Inferior parietal cortex (tissue), 1 donor: ENCODE results near the gene ASS1.
A peak's percentile ranks its signal among the peaks of the same experiment; 100 is the strongest.

Experiments
- DNase-seq: peaks from one replicate; pipeline ENCODE4 v3.0.0-alpha.2; 2016; ENCODE audit errors: extremely low spot score

Gene ASS1

DNA sequence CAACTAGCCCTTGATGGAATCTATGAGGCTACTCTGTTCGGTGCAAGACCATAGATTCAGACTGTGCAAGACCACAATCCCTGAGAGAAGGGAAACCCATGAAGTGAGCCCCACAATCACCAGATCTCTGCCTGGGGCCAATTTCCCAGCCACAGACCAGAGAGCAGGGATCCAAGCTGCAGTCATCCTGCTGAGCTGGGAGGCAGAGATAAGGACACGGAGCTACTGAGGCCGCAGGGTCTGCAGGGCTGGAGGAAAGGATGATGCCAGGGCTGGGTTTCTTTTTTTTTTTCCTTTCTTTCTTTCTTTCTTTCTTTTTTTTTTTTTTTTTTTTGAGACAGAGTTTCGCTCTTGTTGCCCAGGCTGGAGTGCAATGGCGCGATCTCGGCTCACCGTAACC lies 86.9 kb downstream of the ASS1 start:
- DNase-seq = no peak

GRCh38 chr9:130532426-130533080 lies 87.8 kb downstream of the ASS1 start:
- DNase-seq = no peak

DNA sequence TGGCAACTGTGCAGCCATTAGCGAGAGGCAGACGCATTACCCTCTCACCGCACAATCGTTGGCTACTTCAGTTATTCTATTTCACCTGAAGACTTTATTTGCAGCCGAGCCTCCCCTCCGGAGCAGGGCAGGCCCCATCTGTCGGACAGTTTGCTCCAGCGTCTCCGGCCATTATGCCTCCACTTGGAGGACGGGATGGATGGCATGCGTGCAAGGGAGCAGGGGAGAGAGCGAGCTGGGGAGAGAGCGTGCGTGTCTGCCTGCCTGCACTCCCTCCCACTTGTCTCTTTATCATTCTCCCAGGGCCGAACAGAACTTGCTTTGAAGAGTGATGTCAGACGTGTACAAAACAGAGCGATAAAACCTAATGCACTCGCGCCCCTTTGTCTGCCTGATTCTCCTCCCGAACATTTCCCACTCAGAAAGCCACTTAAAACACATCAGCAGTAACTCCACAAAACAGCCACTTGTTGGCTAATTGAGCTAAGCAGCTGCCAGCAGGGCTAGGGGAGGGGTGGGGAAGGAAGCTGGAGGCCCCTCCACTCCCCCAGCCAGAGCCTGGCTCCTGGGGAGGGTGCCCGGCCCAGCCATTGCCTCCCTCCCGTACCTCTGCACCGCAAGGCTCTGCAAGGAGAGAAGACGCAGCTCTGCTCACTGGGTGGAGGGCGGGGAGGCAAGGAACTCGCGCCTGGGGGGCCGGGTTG lies 91.2 kb downstream of the ASS1 start:
- DNase-seq = peak; percentile 17

- no peak for DNase-seq
Observed at GRCh38 chr9:130536701-130537107, 91.9 kb downstream of the ASS1 start.

DNA sequence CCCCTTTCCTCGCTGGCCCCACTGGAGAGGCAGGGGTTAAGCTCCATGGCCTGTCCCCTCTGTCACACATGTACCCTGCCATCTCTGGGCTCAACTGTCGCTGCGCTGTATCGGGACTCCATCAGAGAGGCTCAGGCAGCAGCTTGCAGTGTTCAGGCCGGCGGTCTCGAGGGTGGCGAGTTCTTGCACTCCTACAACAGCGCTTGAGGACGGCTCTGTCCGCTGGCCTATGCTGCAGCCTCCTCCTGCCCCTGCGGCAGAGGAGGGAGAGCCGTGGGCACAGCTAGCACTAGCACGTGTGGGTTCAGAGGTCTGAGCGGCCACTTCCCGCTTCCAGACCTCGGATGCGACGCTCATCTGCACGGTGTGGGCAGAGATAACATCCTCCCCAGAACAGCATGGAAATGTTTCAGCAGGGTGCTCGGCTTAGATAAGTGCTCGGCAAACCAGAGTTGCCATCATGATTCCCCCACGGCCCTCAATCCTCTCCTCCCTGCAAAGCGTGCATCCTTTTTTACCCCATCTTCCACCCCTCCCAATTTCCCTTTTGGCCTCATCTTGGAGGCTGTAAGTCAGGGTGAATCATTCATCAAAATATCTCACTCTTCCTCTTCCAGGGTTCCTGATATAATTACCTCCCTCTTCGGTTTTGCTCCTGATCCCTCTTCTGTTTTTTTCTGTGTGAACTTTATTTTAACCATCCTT lies 92.7 kb downstream of the ASS1 start:
- peak; percentile 28 for DNase-seq

- peak; percentile 9 for DNase-seq
Observed at GRCh38 chr9:130539420-130540223, 94.9 kb downstream of the ASS1 start.

DNA sequence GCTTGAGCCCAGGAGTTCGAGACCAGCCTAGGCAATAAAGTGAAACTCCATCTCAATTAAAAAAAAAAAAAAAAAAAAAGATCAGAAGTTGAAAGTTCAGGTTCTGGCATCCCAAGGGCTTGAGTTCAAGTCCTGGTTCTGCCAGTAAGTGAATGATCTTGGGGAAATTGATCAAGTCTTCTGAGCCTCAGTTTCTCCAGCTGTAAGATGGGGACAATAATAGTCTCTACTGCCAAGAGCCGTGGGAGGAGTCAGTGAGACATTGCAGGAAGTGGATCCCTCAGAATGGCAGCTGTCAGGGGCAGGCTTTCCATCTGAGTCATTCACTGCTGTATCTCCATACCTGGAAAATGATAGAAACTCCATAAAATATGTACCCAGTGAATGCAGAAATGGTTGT lies 96.8 kb downstream of the ASS1 start:
- DNase-seq = no peak

GRCh38 chr9:130542038-130542437 lies 97.3 kb downstream of the ASS1 start:
- DNase-seq = no peak

- no peak for DNase-seq
Observed at GRCh38 chr9:130542457-130543228, 97.9 kb downstream of the ASS1 start.

DNA sequence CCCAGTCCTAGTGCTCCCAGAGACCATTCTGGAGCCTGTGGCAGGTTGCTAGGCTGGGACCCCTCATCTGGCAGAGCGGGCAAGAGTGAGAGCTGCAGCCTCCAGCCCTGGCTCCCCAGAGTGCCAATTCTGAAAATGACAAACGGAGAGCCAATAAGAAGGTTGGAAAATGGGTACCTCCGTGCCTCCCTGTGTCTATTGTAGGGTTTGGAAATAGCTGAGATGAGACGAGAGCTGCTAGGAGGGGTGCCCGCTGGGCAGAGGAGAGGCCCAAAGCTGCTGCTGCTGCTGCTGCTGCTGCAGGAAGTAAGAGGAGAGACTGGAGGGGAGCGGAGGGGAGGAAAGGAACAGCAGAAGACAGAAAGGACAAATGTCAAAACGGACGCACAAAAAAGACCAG lies 98.6 kb downstream of the ASS1 start:
- DNase-seq = no peak

- no peak for DNase-seq
Observed at GRCh38 chr9:130543859-130544258, 99.1 kb downstream of the ASS1 start.

DNA sequence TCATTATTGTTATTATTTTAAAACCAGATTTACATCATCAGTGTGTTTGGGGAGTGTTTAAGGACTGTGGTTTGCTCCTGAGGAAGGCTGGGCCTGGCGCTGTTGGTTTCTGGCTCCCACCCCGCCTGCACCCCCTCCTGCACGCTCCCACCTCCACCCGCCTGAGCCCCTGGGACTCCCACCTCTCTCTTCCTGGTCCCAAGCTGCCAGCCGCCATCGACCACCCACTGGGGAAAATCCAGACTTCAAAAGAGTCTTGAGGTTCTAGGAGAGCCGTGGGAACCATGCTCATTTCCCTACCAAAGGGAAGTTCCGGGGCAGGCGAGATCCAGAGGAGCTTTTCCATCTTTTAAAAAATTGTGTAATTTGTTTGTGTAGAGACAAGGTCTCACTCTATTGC lies 99.6 kb downstream of the ASS1 start:
- DNase-seq = no peak

DNA sequence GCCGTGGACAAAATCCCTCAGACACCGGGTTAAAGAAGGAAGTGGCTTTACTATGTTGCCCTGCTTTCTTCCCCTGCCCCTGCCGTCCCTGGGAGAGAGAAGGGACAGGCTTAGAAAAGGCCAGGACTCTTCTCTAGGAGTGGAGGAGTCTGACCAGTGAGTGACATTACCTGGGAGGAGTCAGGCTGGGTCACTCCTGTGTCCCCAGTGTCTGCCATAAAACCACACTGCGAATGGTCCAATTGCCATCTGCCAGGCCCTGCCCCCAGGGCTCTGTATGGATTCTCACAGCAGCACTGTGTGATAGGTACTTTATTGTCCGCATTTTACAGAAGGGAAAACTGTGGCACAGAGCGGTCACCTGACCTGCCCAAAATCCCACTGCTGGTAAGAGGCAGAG lies 103.3 kb downstream of the ASS1 start:
- no peak for DNase-seq

DNA sequence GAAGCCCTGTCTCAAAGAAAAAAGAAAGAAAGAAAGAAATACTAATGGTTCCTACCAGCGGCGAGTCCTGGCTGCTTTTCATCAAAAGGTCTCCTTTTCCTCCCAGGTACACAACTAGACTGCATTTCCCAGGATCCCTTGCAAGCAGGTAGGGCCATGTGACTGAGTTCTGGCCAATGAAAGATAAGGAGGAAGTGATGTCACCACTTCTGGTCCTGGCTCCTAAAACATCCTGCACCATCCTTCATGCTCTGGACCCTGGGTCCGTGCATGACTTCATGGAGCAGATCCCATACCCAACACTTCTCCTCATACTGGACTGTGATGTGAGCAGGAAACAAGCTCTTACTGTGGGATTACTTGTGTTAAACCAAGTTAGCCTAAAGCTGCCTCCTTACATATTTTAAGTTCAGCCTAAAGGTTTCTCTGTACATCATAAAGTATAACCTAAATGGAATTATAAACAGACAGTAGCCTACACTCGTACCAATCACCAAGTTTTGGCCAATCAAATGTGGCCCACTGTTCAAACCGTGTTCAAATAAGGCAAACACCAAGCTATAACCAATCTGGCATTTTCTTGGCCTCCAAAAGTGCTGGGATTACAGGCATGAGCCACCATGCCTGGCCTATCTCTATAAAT lies 104.5 kb downstream of the ASS1 start:
- DNase-seq = peak; percentile 9
